Epithelial cell of prostate (primary cell): ENCODE results near the gene UFSP1.

ENCODE experiments used
- DNase-seq: peaks from one replicate; pipeline ENCODE4 v3.0.0-alpha.2; 2011; ENCODE audit warnings: low read depth, low spot score
- H3K27ac ChIP-seq: fragments of 450-650 bp; 2 replicates; pipeline ENCODE4 v1.5.1; 2017; ENCODE audit warnings: mild to moderate bottlenecking

Gene UFSP1

DNA sequence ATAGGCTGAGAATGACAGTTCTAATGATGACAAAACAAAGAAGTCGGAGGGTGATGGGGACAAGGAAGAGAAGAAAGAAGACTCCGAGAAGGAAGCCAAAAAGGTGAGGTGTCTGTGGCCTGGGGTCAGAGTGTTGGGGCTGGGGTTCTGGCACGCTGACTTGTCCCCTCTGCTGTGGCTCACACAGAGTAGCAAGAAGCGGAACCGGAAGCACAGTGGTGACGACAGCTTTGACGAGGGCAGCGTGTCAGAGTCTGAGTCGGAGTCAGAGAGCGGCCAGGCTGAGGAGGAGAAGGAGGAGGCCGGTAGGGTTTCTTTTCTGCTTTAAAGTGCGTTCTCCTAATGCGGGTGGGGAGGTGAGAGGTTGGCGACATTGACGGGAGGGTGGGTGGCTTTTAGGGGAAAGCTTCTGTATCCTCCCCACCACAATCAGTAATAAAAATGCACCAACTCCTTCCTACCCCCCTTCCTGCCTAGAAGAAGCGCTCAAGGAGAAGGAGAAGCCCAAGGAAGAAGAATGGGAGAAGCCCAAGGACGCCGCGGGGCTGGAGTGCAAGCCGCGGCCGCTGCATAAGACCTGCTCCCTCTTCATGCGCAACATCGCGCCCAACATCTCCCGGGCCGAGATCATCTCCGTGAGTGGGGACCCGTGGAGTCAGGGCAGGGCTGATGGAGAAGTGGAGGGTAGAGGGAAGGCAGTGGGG, 4.6 kb downstream of the UFSP1 start:
- DNase-seq, result no peak
- no peak overlapping the region for H3K27ac ChIP-seq

DNA sequence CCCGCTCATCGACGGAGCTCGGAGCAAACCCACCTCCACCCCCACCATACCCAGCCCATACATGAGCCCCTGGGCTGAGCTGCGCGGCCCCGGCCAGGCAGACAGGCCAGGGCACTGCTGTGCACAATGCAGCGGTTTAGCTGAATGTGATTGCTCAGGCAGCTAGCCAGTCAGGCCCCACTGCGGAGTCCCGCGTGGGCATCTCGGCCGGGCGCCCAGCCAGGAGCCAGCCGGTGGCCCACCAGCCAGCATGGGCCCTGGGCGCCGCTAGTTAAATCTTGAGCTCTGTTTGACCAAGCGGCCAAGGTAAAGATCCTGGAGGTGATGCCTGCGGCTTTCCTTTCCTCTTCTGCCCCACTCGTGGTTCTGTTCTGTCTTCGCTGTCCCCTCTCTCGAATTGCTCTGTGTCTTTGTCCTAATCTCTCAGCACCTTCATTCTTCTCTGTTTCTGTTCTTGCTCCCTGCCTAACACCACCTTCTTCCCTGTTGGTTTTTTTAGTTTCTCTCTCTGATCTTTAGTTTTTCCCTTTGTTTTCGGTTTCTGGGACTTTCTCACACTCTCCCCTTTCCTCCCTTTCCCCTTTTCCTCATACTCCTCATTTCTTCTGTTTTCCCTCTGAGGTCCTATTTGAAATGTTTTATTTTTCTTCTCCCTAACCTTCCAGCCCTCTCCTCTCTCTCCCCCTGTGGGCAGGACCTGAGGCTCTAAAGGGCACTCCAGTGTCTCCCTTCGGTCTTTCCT, 6.6 kb downstream of the UFSP1 start:
- no peak for DNase-seq
- no peak overlapping the region for H3K27ac ChIP-seq

DNA sequence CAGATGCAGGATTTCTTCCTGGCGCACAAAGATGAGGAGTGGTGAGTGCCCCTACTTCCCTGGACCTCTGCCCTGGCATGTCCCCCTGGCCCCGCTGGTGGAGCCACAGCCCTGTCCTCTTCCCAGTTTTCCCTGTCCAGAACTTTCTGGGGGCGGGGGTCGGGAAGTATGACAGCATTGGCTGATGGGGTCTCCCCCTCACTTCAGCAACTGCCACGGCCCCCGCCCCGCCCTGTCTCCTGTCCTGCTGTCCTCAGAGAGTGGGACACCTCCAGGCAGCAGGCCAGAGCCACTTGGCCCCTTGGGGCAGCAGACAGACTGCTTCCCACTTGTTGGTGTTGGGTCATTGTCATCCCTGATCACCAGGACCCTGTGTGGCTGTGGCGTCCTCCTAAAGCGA, 7.3 kb downstream of the UFSP1 start:
- no peak overlapping the region for H3K27ac ChIP-seq
- DNase-seq, result no peak

DNA sequence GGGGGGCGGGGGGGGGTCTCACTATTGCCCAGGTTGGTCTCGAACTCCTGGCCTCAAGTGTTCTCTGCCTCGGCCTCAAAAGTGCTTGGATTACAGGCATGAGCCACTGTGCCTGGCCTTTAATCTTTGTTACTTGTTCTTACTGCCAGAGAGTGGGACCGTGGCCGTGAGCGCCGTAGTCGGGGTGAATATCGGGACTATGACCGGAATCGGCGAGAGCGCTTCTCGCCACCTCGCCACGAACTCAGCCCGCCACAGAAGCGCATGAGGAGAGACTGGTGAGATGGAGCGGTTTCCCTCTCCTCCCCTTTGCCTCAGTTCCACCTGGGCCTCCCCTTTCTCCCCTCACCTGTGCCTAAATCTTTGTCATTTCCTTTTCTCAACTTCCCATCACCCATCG, 8.4 kb downstream of the UFSP1 start:
- H3K27ac ChIP-seq, result no peak overlapping the region
- no peak for DNase-seq

DNA sequence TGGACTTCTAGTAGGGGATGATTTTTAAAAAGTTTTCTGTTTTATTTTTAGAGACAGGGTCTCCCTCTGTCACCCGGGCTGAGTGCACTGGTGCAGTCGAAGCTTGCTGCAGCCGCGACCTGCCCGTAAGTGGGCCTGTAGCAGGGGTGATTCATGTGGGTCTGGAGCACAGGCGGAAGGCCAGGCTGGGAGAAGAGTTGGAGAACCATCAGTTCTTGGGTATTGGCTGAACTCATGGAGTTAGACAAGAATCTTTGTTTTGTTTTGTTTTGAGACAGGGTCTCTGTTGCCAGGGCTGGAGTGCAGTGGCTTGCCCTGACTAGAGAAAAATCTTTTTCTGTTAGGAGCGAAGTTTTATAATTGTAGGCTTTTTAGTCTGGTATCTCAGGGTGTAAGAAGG, 8.9 kb downstream of the UFSP1 start:
- H3K27ac ChIP-seq, result no peak overlapping the region
- DNase-seq, result no peak

DNA sequence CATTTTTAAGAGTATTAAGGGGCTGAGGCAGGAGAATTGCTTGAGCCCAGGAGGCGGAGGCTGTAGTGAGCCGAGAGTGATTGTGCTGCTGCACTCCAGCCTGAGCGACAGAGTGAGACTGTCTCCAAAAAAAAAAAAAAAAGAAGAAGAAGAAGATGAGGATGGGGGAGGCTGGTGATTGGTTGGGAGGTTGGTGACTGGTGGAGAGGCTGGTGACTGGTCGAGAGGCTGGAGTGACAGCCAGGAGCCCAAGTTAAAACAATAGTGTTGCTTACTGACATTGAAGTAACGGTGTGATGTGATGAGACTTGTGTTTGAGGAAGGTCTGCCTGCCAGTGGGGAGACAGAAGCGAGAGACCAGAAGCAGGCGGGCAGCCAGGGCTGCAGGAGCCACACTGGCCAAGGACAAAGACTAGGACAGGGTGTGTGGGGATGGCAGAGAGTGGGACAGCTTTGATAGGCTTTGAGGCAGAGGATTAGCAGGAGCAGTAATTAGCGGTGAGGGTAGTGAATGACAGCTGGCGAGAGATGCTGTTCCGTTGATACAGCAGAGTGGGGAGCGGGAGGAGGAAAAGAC, 9.7 kb downstream of the UFSP1 start:
- H3K27ac ChIP-seq, result no peak overlapping the region
- no peak for DNase-seq

DNA sequence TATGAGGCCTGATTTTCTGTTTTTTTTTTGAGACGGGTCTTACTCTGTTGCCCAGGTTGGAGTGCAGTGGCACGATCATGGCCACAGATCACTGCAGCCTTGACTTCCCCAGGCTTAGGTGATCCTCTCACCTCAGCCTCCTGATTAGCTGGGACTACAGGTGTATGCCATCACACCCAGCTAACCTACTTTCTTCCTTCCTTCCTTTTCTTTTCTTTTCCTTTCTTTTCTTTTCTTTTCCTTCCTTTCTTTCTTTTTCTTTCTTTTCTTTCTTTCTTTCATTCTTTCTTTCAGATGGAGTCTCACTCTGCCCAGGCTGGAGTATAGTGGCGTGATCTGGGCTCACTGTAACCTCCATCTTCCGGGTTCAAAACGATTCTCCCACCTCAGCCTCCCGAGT, 10.8 kb downstream of the UFSP1 start:
- H3K27ac ChIP-seq, result no peak overlapping the region
- DNase-seq, result no peak

DNA sequence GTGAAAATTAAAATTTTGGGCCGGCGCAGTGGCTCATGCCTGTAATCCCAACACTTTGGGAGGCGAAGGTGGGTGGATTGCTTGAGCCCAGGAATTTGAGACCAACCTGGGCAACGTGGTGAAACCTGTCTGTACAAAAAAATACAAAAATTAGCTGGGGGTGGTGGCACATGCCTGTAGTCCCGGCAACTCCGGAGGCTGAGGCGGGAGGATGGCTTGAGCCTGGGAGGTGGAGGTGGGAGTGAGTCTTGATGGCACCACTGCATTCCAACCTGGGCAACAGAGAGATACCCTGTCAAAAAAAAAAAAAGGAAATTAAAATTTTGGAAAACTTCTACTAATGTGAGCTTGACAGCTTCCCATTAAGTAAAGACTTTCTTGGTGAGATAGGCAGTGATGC, 11.5 kb downstream of the UFSP1 start:
- no peak for DNase-seq
- no peak overlapping the region for H3K27ac ChIP-seq

DNA sequence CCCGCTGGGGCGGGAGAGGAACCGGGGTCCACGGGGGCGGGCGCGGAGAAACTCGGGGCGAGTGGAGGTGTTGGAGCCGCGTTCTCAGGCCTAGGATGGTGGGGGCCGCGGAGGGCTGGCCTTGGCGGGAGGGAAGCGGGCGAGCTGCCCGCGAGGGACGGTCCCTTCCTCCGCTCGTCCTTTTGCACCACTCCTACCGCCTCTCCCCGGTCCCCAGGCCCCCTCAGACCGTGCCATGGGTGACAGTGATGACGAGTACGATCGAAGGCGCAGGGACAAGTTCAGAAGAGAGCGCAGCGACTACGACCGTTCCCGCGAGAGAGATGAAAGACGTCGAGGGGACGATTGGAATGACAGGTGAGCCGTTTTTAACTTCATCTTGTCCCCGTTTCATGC, 14.2 kb downstream of the UFSP1 start:
- H3K27ac ChIP-seq, result peak overlapping the region; percentile 82
- DNase-seq, result no peak

DNA sequence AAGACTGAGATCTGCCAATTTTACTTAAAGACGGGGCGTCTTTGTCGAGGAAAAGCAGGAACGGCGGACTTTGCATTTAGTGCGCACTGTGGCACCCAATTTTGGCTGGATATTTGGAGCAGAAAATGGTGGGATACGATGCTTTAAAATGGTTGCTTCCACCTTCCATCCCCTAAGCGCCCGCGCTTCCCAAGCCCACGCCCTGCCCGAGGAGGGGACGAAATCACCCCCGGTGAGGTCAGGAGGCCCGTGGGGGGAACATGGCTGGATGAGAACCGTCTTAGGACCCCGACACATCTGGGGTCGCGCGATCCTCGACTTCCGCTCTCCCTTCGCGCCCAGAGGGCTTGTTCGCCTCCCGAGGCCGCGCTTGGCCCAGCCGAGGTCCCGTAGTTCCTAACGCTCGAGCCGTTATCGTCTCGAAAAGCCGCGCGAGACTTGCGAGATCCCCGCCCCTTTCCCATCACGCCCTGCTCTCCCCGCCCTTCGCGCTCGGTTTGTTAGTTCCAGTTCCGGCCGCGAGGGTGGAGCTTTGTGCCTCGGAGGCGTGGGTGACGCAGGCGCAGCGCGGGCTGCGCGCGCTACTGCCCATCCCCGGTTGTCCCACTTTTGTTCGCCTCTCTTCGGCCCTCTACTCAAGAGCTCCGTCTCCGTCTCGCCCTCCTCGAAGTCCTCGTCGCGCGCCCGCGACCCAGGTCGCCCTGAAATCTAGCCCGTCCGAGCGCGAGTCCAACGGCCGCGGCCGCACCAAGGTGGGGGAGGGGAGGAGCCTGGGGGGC, 14.7 kb downstream of the UFSP1 start, which contains the start of gene SRRT:
Gene SRRT (plus strand): TSS at position 527 of the 779 bp plus-strand sequence. CDS start 488 bp downstream, outside the sequence.
- DNase-seq, result peak; percentile 88

DNA sequence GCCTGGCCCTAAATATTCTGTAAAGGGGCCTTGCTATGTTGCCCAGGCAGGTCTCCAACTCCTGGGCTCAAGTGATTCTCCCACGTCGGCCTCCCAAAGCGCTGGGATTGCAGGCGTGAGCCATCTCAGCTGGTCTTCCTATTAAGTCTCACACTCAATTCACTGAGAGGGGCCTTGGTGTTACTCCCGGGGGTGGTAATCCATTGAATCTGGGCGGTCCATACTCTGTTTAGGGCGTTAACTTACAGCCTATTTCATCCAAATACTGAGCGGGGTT, 15.3 kb downstream of the UFSP1 start:
- DNase-seq, result no peak
- peak overlapping the region; percentile 82 for H3K27ac ChIP-seq

More for the DNA sequence above, 14.7 kb downstream of the UFSP1 start, which contains the start of gene SRRT:
- peak within 1 kb of the TSS; percentile 82 for H3K27ac ChIP-seq

DNA sequence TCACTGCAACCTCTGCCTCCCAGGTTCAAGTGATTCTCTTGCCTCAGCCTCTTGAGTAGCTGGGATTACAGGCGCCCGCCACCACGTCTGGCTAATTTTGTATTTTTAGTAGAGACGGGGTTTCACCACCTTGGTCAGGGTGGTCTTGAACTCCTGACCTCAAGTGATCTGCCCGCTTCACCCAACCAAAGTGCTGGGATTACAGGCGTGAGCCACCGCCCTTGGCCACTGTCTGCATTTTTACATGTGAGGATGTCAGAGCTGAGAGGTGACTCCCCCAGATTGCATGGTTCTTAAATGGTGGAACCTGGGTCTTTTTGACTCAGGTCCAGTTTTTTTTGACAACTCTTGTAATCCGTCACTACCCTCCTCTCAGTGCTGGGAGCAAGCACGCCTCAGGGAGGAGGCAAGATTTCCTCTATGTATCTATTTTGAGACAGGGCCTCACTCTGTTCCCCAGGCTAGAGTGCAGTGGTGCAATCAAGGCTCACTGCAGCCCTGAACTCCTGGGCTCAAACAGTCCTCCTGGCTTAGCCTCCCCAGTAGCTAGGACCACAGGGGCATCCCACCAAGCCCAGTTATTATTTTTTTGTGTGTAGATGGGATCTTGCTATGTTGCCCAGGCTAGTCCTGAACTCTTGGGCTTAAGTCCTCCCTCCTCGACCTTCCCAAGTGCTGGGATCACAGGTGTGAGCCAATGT, 15.8 kb downstream of the UFSP1 start:
- peak overlapping the region; percentile 82 for H3K27ac ChIP-seq
- DNase-seq, result no peak

DNA sequence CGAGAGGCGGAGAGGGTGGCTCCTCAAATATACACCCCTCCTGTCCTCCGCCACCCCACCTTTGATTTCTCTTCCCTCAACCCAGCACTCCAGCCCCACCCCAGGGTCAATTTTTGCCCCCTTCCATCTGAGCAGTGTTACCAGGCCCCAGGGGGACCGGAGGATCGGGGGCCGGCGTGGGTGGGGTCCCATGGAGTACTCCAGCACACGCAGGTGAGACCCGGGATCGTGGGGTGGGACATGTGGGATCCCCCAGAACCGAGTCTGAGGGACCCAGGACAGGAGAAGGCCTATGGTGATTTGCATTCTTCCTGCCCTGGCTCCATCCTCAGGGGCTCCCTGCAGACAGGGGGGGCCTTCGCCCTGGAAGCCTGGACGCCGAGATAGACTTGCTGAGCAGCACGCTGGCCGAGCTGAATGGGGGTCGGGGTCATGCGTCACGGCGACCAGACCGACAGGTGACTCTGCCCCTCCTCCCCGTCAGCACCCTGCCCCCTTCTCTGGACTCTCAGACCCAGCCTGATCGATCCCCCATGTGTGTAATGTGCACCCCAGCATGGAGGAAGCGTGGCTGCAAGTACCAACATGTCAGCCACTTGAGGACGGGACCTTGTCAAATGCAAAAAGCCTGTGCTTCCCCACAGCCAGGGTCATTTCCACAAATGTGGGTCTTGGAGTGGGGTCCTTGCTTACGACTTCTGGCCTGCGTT, 21.6 kb downstream of the UFSP1 start:
- no peak for DNase-seq
- H3K27ac ChIP-seq, result peak overlapping the region; percentile 99

DNA sequence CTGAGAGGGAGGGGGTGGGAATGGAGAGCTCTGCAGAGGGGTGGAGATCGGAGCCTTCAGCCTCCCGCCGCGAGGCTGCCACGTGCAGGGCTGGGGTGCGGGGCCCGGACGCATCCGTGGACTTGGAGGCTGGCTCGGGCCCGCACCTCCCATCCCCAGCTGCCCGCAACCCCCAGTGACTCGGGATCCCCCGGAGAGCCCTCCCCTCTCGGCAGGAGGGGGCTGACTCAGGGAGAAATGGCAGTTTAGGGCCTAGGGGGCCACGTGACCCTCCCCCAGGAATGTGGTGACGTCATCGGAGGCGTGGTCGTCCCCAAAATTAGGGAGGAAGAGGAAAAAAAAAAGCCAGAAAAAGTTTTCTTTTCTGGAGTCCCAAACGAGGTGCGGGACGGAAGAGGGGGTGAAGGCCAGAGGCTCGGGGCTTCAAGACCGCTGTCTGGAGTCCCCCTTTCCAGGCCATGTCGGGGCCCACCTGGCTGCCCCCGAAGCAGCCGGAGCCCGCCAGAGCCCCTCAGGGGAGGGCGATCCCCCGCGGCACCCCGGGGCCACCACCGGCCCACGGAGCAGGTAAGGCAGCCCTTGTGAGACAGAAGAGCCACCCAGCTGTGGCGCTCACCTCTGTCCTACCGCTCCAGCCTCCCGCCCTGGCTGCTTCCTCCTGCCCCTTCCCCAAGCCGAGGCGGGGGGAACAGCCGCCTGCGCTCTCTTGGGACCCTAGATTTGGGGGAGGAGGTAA, 22.3 kb downstream of the UFSP1 start, which contains the start of gene TRIP6:
Gene TRIP6 (plus strand): TSS at position 348 of the 736 bp plus-strand sequence. CDS start 111 bp downstream, at position 459.
- H3K27ac ChIP-seq, result peak within 1 kb of the TSS; percentile 99
- DNase-seq, result peak; percentile 56

DNA sequence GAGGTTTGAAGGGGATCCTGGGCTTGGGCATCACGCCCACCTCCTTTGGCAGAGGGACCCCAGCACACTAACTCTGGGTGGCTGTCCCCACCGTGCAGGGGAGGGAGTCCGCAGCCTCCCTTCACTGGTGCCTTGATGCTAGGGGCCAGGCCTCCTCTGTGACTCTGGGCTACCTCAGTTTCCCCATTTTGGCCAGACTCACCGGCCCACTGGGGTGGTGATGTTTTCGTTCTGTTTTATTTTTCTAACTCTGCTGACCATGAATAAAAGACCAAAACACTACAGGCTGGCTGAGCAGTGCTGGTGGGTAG, 22.8 kb downstream of the UFSP1 start:
- peak overlapping the region; percentile 99 for H3K27ac ChIP-seq
- no peak for DNase-seq

DNA sequence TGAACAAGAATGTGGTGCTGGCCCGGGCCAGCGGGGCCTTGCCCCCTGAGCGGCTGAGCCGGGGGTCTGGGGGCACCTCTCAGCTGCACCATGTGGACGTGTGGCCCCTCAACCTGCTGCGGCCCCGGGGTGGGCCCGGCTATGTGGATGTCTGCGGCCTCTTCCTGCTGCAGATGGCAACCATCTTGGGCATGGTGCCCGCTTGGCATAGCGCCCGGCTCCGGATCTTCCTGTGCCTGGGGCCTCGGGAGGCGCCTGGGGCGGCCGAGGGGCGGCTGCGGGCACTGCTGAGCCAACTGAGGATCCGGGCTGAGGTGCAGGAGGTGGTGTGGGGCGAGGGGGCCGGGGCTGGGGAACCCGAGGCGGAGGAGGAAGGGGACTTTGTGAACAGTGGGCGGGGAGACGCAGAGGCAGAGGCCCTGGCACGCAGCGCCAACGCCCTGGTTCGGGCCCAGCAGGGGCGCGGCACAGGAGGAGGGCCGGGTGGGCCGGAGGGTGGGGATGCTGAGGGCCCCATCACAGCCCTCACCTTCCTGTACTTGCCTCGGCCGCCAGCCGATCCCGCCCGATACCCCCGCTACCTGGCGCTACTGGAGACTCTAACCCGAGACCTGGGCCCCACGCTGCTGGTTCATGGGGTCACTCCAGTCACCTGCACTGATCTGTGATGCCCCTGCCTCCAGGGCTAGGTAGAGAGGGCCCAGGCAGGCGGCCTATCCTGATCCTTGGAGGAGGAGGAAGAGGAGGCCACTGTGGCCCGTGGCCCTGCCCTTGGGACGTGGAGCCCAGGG, 23.4 kb downstream of the UFSP1 start:
- DNase-seq, result no peak
- H3K27ac ChIP-seq, result peak overlapping the region; percentile 99

DNA sequence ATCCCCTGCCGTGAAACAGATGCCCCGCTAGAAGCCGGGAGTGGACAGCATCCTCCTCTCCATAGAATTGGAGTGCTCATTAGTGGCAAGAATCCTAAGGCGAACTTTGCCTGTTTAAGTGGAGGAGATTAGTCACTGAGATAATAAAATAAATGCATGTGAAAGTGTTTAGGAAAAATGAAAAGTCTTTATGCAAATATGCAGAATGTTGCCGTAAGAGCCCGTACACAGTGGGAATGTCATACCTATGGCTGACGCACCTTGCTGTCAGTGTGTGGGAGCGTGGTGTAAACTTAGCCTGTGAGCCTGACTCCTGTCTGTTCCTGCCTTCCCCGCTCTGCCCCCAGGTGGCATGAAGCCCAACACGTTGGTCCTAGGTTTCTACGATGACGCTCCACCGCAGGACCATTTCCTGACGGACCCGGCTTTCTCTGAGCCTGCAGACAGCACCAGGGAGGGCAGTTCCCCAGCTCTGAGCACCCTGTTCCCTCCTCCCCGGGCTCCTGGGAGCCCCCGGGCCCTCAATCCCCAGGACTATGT, 24.1 kb downstream of the UFSP1 start:
- DNase-seq, result peak; percentile 95
- peak overlapping the region; percentile 99 for H3K27ac ChIP-seq

DNA sequence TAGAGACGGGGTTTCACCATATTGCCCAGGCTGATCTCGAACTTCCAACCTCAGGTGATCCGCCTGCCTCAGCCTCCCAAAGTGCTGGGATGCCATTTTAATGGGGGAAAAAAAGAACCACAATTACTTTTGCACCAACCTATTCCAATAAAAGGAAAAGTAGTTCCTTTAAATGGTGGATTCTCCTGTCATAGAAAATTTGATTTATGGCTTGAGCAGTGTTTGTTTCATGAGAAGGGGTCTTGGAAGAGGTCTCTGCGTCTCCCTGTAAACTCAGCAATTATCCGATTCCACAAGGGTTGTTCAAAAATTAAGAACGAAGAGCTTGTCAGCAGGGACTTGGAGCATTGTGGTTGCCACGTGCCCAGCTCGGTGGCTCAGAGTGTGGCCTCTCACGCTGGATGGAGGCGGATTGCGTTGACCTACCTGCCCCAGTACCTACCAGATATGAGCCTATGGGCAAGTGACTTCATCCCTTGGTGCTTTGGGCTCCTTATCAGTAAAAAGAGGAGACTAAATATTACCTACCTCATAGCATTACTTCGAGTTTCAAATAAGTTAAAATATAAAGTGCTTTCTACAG, 25.2 kb downstream of the UFSP1 start:
- H3K27ac ChIP-seq, result no peak overlapping the region
- DNase-seq, result no peak
